Measurements from ENCODE around the gene CCDC154. TPM values are rescaled to one million over a fixed set of nuclear protein-coding genes. Genes with fewer than 3 reads are reported as not detected.

CCDC154 gene
- total RNA-seq, 1 experiment from 2014 or later, result not detected

DNA sequence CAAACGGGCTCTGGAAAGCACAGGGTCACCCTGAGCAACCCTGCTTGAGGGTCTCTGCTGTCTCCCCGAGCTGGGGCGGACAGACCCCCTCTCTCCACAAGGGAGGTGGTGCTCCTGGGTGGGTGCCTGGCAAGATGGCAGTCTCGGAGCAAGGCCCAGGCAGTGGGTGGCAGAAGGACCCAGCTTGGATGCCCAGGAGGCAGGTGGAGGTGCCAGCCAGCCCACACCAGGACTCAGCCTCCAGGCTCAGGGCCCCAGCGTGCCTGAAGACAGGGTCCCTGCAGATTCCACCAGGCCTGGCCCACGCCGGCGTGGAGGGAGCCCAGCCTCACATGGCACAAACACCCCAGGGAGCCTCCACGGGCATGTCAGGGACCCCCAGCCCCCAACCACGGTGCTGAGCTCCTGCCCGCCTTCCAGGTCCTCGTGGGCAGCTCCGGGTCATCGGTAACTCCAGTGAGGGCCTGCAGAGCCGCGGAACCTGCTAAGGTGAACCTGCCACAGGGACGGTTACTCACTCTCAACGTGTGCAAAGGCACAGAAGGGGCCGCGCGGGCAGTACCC lies 50.7 kb downstream of the CCDC154 start:
- Histone ChIP-seq H3K27me3 (ENCODE audit: low read length) (no peaks in the 10 kb centered on the region), H4K20me1 (ENCODE audit: insufficient read depth, low read depth, low read length) (no peaks in the 10 kb centered on the region), H3K9me3 (ENCODE audit: low read length) (no peaks in the 10 kb centered on the region), H3K4me3 (ENCODE audit: low read length) (no peak overlapping the region), H3K79me2 (ENCODE audit: low read length) (no peaks in the 10 kb centered on the region), H3K27ac (ENCODE audit: low read length) (no peak overlapping the region), H3K4me1 (ENCODE audit: low read length) (no peaks in the 10 kb centered on the region), H3K4me2 (ENCODE audit: low read depth, low read length, poor library complexity, severe bottlenecking) (no peak overlapping the region), H2AFZ (ENCODE audit: low read length) (no peak overlapping the region), H3K9ac (ENCODE audit: low read length) (no peak overlapping the region), H3K36me3 (ENCODE audit: insufficient read depth, low read length) (no peaks in the 10 kb centered on the region), H3K9me2 (replicated peaks; ENCODE audit: insufficient read depth, low read length) (no peaks in the 10 kb centered on the region)
- DNase-seq, result no peak

- Histone ChIP-seq H3K4me3 (ENCODE audit: low read length) (no peak overlapping the region), H4K20me1 (ENCODE audit: insufficient read depth, low read depth, low read length) (no peaks in the 10 kb centered on the region), H3K4me1 (ENCODE audit: low read length) (no peaks in the 10 kb centered on the region), H3K27me3 (ENCODE audit: low read length) (no peaks in the 10 kb centered on the region), H3K27ac (ENCODE audit: low read length) (no peak overlapping the region), H3K9me2 (replicated peaks; ENCODE audit: insufficient read depth, low read length) (no peaks in the 10 kb centered on the region), H3K36me3 (ENCODE audit: insufficient read depth, low read length) (no peaks in the 10 kb centered on the region), H2AFZ (ENCODE audit: low read length) (no peak overlapping the region), H3K9me3 (ENCODE audit: low read length) (no peaks in the 10 kb centered on the region), H3K9ac (ENCODE audit: low read length) (no peak overlapping the region), H3K79me2 (ENCODE audit: low read length) (no peaks in the 10 kb centered on the region), H3K4me2 (ENCODE audit: low read depth, low read length, poor library complexity, severe bottlenecking) (no peak overlapping the region)
- no peak for DNase-seq
Measured at GRCh38 chr16:1392826-1393225, 51.5 kb downstream of the CCDC154 start.

DNA sequence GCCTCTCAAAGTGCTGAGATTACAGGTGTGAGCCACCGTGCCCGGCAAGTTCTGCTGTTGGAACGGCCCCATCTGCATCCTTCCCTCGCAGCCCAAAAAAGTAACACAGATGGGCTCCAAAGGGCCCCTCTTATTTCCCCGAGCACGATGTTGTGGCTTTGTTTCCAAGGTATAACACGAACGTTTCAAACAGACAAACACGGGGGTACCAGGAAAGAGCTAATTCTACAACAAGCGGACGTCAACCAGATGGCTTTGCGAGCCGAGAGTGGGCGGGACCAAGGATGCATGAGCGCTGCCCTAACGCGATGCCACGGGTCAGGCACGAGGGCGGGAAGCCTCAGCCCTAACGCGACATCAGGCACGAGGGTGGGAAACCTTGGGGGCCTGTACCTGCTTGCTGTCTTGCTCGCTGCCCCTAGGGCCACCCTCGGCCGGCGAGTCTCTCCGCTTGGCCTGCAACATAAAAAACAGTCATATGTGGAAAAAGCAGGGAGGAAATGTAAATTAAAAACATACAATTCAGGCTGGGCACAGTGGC lies 54.0 kb downstream of the CCDC154 start:
- Histone ChIP-seq H3K4me3 (ENCODE audit: low read length) (no peak overlapping the region), H2AFZ (ENCODE audit: low read length) (no peak overlapping the region), H3K27ac (ENCODE audit: low read length) (no peak overlapping the region), H3K79me2 (ENCODE audit: low read length) (no peaks in the 10 kb centered on the region), H3K4me1 (ENCODE audit: low read length) (no peaks in the 10 kb centered on the region), H3K9ac (ENCODE audit: low read length) (no peak overlapping the region), H3K9me3 (ENCODE audit: low read length) (no peaks in the 10 kb centered on the region), H4K20me1 (ENCODE audit: insufficient read depth, low read depth, low read length) (no peaks in the 10 kb centered on the region), H3K4me2 (ENCODE audit: low read depth, low read length, poor library complexity, severe bottlenecking) (no peak overlapping the region), H3K27me3 (ENCODE audit: low read length) (no peaks in the 10 kb centered on the region), H3K9me2 (replicated peaks; ENCODE audit: insufficient read depth, low read length) (no peaks in the 10 kb centered on the region), H3K36me3 (ENCODE audit: insufficient read depth, low read length) (no peaks in the 10 kb centered on the region)
- no peak for DNase-seq

GRCh38 chr16:1389762-1390161 lies 54.6 kb downstream of the CCDC154 start:
- Histone ChIP-seq H2AFZ (ENCODE audit: low read length) (no peak overlapping the region), H3K27me3 (ENCODE audit: low read length) (no peaks in the 10 kb centered on the region), H3K27ac (ENCODE audit: low read length) (no peak overlapping the region), H3K79me2 (ENCODE audit: low read length) (no peaks in the 10 kb centered on the region), H4K20me1 (ENCODE audit: insufficient read depth, low read depth, low read length) (no peaks in the 10 kb centered on the region), H3K9ac (ENCODE audit: low read length) (no peak overlapping the region), H3K9me3 (ENCODE audit: low read length) (no peaks in the 10 kb centered on the region), H3K4me2 (ENCODE audit: low read depth, low read length, poor library complexity, severe bottlenecking) (no peak overlapping the region), H3K4me3 (ENCODE audit: low read length) (no peak overlapping the region), H3K4me1 (ENCODE audit: low read length) (no peaks in the 10 kb centered on the region), H3K9me2 (replicated peaks; ENCODE audit: insufficient read depth, low read length) (no peaks in the 10 kb centered on the region), H3K36me3 (ENCODE audit: insufficient read depth, low read length) (no peaks in the 10 kb centered on the region)
- DNase-seq, result no peak

- H3K79me2 ChIP-seq (ENCODE audit: low read length), result no peaks in the 10 kb centered on the region
- no peaks in the 10 kb centered on the region for H3K36me3 ChIP-seq (ENCODE audit: insufficient read depth, low read length)
- H3K9ac ChIP-seq (ENCODE audit: low read length), result no peak overlapping the region
- H3K4me3 ChIP-seq (ENCODE audit: low read length), result no peak overlapping the region
- no peak for DNase-seq
- no peaks in the 10 kb centered on the region for H3K4me1 ChIP-seq (ENCODE audit: low read length)
- H3K27ac ChIP-seq (ENCODE audit: low read length), result no peak overlapping the region
- no peak overlapping the region for H2AFZ ChIP-seq (ENCODE audit: low read length)
- H3K9me3 ChIP-seq (ENCODE audit: low read length), result no peaks in the 10 kb centered on the region
- H4K20me1 ChIP-seq (ENCODE audit: insufficient read depth, low read depth, low read length), result no peaks in the 10 kb centered on the region
- H3K4me2 ChIP-seq (ENCODE audit: low read depth, low read length, poor library complexity, severe bottlenecking), result no peak overlapping the region
- no peaks in the 10 kb centered on the region for H3K9me2 ChIP-seq (replicated peaks; ENCODE audit: insufficient read depth, low read length)
- no peaks in the 10 kb centered on the region for H3K27me3 ChIP-seq (ENCODE audit: low read length)
Measured at GRCh38 chr16:1387331-1387730, 57.0 kb downstream of the CCDC154 start.

- H3K4me1 ChIP-seq (ENCODE audit: low read length), result no peaks in the 10 kb centered on the region
- H4K20me1 ChIP-seq (ENCODE audit: insufficient read depth, low read depth, low read length), result no peaks in the 10 kb centered on the region
- no peaks in the 10 kb centered on the region for H3K36me3 ChIP-seq (ENCODE audit: insufficient read depth, low read length)
- H3K27ac ChIP-seq (ENCODE audit: low read length), result no peak overlapping the region
- no peak overlapping the region for H3K9ac ChIP-seq (ENCODE audit: low read length)
- H3K4me3 ChIP-seq (ENCODE audit: low read length), result no peak overlapping the region
- no peaks in the 10 kb centered on the region for H3K9me3 ChIP-seq (ENCODE audit: low read length)
- no peaks in the 10 kb centered on the region for H3K9me2 ChIP-seq (replicated peaks; ENCODE audit: insufficient read depth, low read length)
- no peak for DNase-seq
- no peak overlapping the region for H3K4me2 ChIP-seq (ENCODE audit: low read depth, low read length, poor library complexity, severe bottlenecking)
- no peak overlapping the region for H2AFZ ChIP-seq (ENCODE audit: low read length)
- no peaks in the 10 kb centered on the region for H3K79me2 ChIP-seq (ENCODE audit: low read length)
- H3K27me3 ChIP-seq (ENCODE audit: low read length), result no peaks in the 10 kb centered on the region
Measured at GRCh38 chr16:1385232-1385631, 59.1 kb downstream of the CCDC154 start.

Other genes starting within 250 kb of the CCDC154 start
- not detected in 2 replicates for gene TPSG1, start 219.3 kb downstream of the CCDC154 start, total RNA-seq (2014; rRNA removed; shearing (Covaris generic); ENCODE audit: low replicate concordance)
- gene TPSB2, start 214.4 kb downstream of the CCDC154 start, total RNA-seq (2014; rRNA removed; shearing (Covaris generic); ENCODE audit: low replicate concordance), result not detected in 2 replicates
- not detected in 2 replicates for gene TPSAB1, start 203.9 kb downstream of the CCDC154 start, total RNA-seq (2014; rRNA removed; shearing (Covaris generic); ENCODE audit: low replicate concordance)
- not detected in 2 replicates for gene TPSD1, start 188.5 kb downstream of the CCDC154 start, total RNA-seq (2014; rRNA removed; shearing (Covaris generic); ENCODE audit: low replicate concordance)
- gene UBE2I, start 134.9 kb downstream of the CCDC154 start, total RNA-seq (2014; rRNA removed; shearing (Covaris generic); ENCODE audit: low replicate concordance), result 53.7 and 78.1 TPM in 2 replicates
- 0.18 TPM in 1 of 2 replicates, not detected in the other for gene BAIAP3, start 110.9 kb downstream of the CCDC154 start, total RNA-seq (2014; rRNA removed; shearing (Covaris generic); ENCODE audit: low replicate concordance)
- gene TSR3, start 92.7 kb downstream of the CCDC154 start, total RNA-seq (2014; rRNA removed; shearing (Covaris generic); ENCODE audit: low replicate concordance), result 20.1 and 70.0 TPM in 2 replicates
- gene GNPTG, start 92.6 kb downstream of the CCDC154 start, total RNA-seq (2014; rRNA removed; shearing (Covaris generic); ENCODE audit: low replicate concordance), result 19.6 and 39.1 TPM in 2 replicates
- gene UNKL, start 29.9 kb downstream of the CCDC154 start, total RNA-seq (2014; rRNA removed; shearing (Covaris generic); ENCODE audit: low replicate concordance), result 9.8 and 20.8 TPM in 2 replicates
- gene UQCC4, start 23.8 kb downstream of the CCDC154 start, total RNA-seq (2014; rRNA removed; shearing (Covaris generic); ENCODE audit: low replicate concordance), result 19.0 and 22.2 TPM in 2 replicates
- not detected in 2 replicates for gene PERCC1, start 13.5 kb downstream of the CCDC154 start, total RNA-seq (2014; rRNA removed; shearing (Covaris generic); ENCODE audit: low replicate concordance)
- 8.9 and 29.2 TPM in 2 replicates for gene CLCN7, start 30.5 kb upstream of the CCDC154 start, total RNA-seq (2014; rRNA removed; shearing (Covaris generic); ENCODE audit: low replicate concordance)
- not detected in 2 replicates for gene PTX4, start 44.4 kb upstream of the CCDC154 start, total RNA-seq (2014; rRNA removed; shearing (Covaris generic); ENCODE audit: low replicate concordance)
- gene TELO2, start 48.8 kb upstream of the CCDC154 start, total RNA-seq (2014; rRNA removed; shearing (Covaris generic); ENCODE audit: low replicate concordance), result 8.7 and 22.0 TPM in 2 replicates
- not detected in 2 replicates for gene TMEM204, start 89.1 kb upstream of the CCDC154 start, total RNA-seq (2014; rRNA removed; shearing (Covaris generic); ENCODE audit: low replicate concordance)
- gene IFT140, start 167.5 kb upstream of the CCDC154 start, total RNA-seq (2014; rRNA removed; shearing (Covaris generic); ENCODE audit: low replicate concordance), result 13.6 and 16.1 TPM in 2 replicates
- 7.6 TPM in 2 replicates for gene CRAMP1, start 167.8 kb upstream of the CCDC154 start, total RNA-seq (2014; rRNA removed; shearing (Covaris generic); ENCODE audit: low replicate concordance)
- 26.2 and 35.6 TPM in 2 replicates for gene JPT2, start 233.7 kb upstream of the CCDC154 start, total RNA-seq (2014; rRNA removed; shearing (Covaris generic); ENCODE audit: low replicate concordance)

Measured in Karpas-422 (cell line).